Body of pancreas (tissue), 4 donors: Measurements from ENCODE around the gene LBR.

ENCODE experiments used
- CTCF ChIP-seq, 7 experiments: fragments of 450-650 bp in 4 of 7; fragments of 200-600 bp in 3 of 7; sonication (generic) in 3 of 7; IDR thresholded peaks; one replicate each; pipeline ENCODE4 v1.5.1; 2016 to 2019; ENCODE audit warnings: antibody characterized with exemption in 7 of 7
- POLR2A ChIP-seq, 3 donors: fragments of 450-650 bp; IDR thresholded peaks; one replicate each; pipeline ENCODE4 v1.6.1; 2016; ENCODE audit warnings: antibody characterized with exemption in 3 of 3, mild to moderate bottlenecking in 2 of 3

DNA sequence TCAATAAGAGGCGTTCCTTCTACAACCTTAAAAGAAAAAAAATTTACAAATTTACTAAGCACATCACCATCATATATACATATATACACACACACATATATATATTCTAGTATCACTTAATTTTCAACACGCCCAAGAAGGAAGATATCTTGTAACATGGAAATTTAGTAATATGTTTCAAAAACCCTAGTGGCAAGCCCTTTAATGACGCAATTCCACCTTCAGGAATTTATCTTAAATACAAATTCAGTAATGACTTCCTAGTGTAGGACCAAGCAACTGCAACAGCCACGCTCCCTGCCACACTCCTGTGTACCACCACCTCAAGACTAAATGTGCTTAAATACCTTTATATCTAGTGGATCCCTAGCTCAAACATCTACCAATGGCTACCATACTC is 12.5 kb downstream of the LBR start:
- TF ChIP-seq CTCF (IDR thresholded peaks at IDR 0.05) (no peak), POLR2A (IDR thresholded peaks at IDR 0.05) (no peak)
